CD4-positive, alpha-beta T cell treated with Interleukin-2 at 100 ng/mL for 4 hours (primary cell): ENCODE measurements around the gene DNAH5.
"Not testable (repeated sequence)": the region's sequence is repeated elsewhere in the genome, so short reads cannot be mapped to it uniquely, and the experiment has no call there.

Experiments used
- DNase-seq: peaks from one replicate; pipeline ENCODE4 v3.0.0-alpha.2; 2020; ENCODE audit warnings: low spot score

DNAH5 gene, protein sequence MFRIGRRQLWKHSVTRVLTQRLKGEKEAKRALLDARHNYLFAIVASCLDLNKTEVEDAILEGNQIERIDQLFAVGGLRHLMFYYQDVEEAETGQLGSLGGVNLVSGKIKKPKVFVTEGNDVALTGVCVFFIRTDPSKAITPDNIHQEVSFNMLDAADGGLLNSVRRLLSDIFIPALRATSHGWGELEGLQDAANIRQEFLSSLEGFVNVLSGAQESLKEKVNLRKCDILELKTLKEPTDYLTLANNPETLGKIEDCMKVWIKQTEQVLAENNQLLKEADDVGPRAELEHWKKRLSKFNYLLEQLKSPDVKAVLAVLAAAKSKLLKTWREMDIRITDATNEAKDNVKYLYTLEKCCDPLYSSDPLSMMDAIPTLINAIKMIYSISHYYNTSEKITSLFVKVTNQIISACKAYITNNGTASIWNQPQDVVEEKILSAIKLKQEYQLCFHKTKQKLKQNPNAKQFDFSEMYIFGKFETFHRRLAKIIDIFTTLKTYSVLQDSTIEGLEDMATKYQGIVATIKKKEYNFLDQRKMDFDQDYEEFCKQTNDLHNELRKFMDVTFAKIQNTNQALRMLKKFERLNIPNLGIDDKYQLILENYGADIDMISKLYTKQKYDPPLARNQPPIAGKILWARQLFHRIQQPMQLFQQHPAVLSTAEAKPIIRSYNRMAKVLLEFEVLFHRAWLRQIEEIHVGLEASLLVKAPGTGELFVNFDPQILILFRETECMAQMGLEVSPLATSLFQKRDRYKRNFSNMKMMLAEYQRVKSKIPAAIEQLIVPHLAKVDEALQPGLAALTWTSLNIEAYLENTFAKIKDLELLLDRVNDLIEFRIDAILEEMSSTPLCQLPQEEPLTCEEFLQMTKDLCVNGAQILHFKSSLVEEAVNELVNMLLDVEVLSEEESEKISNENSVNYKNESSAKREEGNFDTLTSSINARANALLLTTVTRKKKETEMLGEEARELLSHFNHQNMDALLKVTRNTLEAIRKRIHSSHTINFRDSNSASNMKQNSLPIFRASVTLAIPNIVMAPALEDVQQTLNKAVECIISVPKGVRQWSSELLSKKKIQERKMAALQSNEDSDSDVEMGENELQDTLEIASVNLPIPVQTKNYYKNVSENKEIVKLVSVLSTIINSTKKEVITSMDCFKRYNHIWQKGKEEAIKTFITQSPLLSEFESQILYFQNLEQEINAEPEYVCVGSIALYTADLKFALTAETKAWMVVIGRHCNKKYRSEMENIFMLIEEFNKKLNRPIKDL (N-terminal part only)

GRCh38 chr5:13944560-13945199 is at the start of gene DNAH5:
Gene DNAH5, minus strand, starts transcription at chr5:13944688. Its CDS starts 250 bp downstream, at chr5:13944438.
- DNase-seq, result no peak

- no peak for DNase-seq
Measured at GRCh38 chr5:13993926-13994325, 49.4 kb upstream of the DNAH5 start.

GRCh38 chr5:13992795-13993194 is 48.3 kb upstream of the DNAH5 start:
- DNase-seq, result no peak

GRCh38 chr5:13991365-13991764 is 46.9 kb upstream of the DNAH5 start:
- DNase-seq, result no peak

DNA sequence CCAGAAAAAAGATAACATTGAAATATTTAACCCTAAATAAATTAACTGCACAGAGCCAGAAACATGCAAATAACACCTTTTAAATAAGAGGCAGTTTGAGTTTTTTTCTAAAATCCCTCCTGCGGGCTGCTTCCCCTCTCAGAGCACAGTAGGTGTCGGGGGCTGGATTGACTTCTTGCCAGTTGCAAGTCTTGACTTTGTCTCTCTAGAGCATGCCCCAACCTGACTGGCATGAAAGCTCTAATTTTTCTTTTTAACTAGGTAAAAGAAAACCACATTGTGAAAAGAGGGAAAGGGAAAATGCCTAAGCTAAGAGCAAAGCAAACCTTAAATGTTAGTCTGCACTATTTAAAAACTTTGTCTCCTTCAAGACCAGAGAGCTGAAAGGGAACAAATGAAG is 46.4 kb upstream of the DNAH5 start:
- DNase-seq, result no peak

- no peak for DNase-seq
Measured at GRCh38 chr5:13989832-13990231, 45.3 kb upstream of the DNAH5 start.

DNA sequence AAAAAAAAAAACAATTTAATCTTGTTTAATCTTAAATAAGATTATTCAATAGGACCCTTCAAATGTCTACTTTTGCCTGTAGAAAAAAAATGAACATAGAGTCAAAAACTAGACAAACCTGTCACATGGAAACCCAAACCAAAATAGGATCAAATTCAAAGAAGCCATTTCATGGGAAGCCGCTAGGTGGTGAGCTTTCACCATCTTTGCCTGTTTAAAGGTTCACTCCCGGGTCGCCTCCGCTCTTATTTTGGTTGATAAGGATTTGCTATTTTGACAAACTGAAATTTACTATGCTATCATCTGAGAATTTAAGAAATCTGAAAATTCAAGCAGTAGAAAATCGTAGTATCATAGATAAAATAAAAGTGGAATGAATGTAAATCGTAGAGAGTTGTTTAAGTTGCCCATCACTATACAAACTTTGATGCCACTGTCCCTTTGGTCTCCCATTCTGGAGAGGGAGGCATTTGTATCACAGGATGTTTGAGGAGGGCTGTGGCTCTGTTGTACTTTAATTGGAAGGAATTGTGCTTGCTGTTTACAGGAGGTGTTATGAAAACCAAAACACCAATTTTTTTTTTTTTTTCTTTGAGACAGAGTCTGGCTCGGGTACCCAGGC is 43.5 kb upstream of the DNAH5 start:
- DNase-seq, result no peak

DNA sequence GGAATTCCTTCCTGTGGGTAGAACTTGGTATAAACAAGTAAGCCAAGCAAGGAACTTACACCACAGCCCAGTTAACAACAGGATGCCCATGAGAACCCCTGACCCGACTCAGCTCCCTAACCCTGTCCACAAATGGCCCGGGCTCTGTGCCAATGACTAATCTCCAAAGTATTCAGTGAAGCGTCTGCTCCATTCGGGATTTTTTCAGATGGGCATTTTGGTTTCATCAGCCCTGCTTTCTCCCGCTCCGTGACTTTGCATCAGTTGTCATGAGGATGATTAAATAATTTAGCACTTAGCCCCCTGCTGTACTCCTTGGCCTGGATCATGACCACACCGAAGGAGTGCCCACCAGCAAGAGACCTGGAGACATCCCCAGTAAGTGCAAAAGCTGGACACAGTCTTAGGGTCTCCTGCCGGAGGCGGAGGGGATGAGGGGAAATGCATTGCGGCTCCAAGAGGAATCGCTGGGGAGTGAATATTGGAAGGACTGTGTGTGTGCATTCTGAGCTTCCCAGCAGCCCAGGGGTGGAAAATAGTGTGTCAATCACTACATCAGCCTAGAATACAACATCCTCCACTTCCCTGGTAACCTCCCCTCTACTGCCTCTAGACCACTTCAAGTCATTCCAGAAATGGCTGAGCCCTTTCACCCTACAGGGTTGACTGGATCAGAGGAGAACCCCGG is 41.4 kb upstream of the DNAH5 start:
- DNase-seq, result no peak

DNA sequence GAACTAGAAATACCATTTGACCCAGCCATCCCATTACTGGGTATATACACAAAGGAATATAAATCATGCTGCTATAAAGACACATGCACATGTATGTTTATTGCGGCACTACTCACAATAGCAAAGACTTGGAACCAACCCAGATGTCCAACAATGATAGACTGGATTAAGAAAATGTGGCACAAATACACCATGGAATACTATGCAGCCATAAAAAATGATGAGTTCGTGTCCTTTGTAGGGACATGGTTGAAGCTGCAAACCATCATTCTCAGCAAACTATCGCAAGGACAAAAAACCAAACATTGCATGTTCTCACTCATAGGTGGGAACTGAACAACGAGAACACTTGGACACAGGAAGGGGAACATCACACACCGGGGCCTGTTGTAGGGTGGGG is 40.4 kb upstream of the DNAH5 start:
- DNase-seq, result not testable (repeated sequence)

DNA sequence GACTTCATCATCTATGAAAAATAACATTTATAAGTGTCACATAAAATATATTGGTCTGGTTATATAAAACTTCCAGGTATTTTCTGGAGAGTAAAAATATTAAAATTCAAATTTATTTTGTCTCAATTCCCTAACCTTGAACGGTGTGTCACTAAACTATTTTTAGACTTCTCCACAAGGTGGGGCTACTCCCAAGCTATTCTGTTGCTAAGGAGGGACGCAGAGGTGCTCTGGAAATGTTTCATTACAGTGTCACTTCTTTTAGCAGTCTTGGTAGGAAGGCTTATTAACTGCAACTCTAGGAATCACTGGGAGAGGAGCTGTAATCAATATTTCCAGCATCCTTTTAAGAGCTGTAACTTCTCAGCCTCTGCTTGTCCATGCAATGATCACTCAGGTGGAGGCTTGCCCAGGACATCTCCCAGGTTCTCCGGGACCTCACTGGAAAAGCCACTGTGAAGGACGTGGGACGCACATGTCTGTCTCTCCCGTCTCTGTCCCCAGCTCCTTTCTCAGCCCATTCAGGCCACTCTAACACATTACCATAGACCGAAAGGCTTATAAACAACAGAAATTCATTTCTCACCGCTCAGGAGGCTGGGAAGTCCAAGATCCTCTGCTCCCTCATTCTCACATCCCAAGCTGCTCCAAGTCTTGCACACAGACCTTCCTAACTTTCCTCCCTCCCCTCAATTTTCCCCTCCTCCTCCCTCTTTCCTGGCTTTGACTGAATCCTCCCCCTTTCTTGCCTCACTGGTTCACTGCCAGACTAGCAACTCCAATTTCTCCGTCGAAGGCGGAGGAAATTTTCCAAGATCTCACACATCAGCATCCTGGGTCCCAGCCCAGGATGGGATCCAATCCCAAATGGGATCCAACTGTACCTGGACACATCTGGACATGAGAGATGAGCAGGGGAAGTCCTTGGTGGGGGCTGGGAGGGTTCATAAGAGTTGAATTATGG is 32.7 kb upstream of the DNAH5 start:
- no peak for DNase-seq

- no peak for DNase-seq
Measured at GRCh38 chr5:13976223-13976622, 31.7 kb upstream of the DNAH5 start.

- no peak for DNase-seq
Measured at GRCh38 chr5:13975246-13975645, 30.8 kb upstream of the DNAH5 start.

- no peak for DNase-seq
Measured at GRCh38 chr5:13973724-13974123, 29.2 kb upstream of the DNAH5 start.

DNA sequence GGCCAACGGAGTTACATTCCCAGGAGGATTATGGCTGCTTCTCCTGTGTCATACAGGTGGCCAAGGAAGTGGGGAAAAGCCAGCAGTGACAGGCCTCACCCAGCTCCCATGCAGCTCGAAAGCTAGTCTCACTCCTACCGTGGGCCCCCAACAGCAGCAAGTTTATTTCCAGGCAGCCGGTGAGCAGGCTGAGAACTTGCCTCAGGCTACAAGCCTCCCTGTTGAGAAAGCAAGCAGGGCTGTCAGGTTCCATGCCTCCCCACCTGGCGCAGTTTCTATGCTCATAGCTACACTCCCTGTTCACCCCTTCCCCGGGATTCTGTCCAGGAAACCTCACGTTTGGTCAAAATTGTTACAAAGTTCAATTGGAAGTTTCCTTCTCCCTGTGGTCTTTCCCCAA is 27.5 kb upstream of the DNAH5 start:
- DNase-seq, result no peak

GRCh38 chr5:13957032-13957645 is 12.7 kb upstream of the DNAH5 start:
- no peak for DNase-seq

GRCh38 chr5:13956471-13956870 is 12.0 kb upstream of the DNAH5 start:
- no peak for DNase-seq

- DNase-seq, result no peak
Measured at GRCh38 chr5:13955896-13956295, 11.4 kb upstream of the DNAH5 start.

- no peak for DNase-seq
Measured at GRCh38 chr5:13946111-13946510, 1.6 kb upstream of the DNAH5 start.

GRCh38 chr5:13945271-13945670 is 783 bp upstream of the DNAH5 start:
- no peak for DNase-seq
